Stomach smooth muscle (tissue), 2 donors: ENCODE measurements around the gene ZIC2.

ENCODE experiments used
- H3K27ac ChIP-seq: one replicate; pipeline ENCODE4 v1.7.0; 2013; ENCODE audit warnings: mild to moderate bottlenecking, low read length, inconsistent platforms
- H3K27me3 ChIP-seq, 2 donors: one replicate each; pipeline ENCODE4 v1.7.0; 2013; ENCODE audit warnings: low read length in 2 of 2; ENCODE audit not compliant: insufficient read depth in 2 of 2, control insufficient read depth in 1 of 2
- H3K36me3 ChIP-seq, 2 donors: one replicate each; pipeline ENCODE4 v1.7.0; 2013; ENCODE audit warnings: low read length in 2 of 2; ENCODE audit not compliant: control insufficient read depth in 2 of 2, insufficient read depth in 2 of 2
- H3K4me1 ChIP-seq: one replicate; pipeline ENCODE4 v1.7.0; 2013; ENCODE audit warnings: low read length; ENCODE audit not compliant: control insufficient read depth, insufficient read depth
- H3K4me3 ChIP-seq, 2 donors: one replicate each; pipeline ENCODE4 v1.7.0; 2013; ENCODE audit warnings: low read length in 2 of 2
- H3K9ac ChIP-seq, 2 donors: one replicate each; pipeline ENCODE4 v1.7.0; 2013; ENCODE audit warnings: low read length in 2 of 2, mild to moderate bottlenecking in 1 of 2
- H3K9me3 ChIP-seq, 2 donors: one replicate each; pipeline ENCODE4 v1.7.0; 2013; ENCODE audit warnings: low read length in 2 of 2; ENCODE audit not compliant: control insufficient read depth in 2 of 2
- donor health status: healthy.
- donor health status: Pancreatic carcinoma.

ZIC2 gene

DNA sequence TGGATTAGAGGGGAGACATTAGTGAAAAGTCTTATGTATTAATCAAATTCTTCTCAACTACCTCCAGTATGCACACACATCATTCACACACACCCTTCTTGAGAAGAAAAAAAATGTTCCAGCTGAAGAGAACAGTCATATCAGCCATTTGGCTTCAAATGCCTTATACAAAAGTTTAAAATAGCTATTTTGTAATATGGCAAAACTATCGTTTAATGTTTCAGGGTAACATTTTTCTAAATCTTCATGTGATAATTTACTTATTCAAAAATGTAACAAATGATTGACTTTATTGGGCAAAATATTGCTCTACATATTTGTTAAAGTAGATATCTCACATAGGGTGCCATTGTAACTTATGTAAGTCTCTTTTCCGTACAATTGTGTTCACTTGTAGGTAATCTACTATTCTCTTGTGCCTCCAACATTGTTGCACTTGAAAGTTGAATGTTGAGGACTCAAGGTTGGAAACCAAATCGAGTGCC, 13.6 kb downstream of the ZIC2 start:
- Histone ChIP-seq H3K4me3 (no peak overlapping the region), H3K9ac (no peak overlapping the region), H3K4me1 (peaks cover 10% of the 10 kb centered on the region), H3K27ac (no peak overlapping the region), H3K9me3 (peaks cover 0 to 5% of the 10 kb centered on the region in 2 donors), H3K27me3 (peaks cover 77 to 84% of the 10 kb centered on the region in 2 donors), H3K36me3 (no peaks in the 10 kb centered on the region)

DNA sequence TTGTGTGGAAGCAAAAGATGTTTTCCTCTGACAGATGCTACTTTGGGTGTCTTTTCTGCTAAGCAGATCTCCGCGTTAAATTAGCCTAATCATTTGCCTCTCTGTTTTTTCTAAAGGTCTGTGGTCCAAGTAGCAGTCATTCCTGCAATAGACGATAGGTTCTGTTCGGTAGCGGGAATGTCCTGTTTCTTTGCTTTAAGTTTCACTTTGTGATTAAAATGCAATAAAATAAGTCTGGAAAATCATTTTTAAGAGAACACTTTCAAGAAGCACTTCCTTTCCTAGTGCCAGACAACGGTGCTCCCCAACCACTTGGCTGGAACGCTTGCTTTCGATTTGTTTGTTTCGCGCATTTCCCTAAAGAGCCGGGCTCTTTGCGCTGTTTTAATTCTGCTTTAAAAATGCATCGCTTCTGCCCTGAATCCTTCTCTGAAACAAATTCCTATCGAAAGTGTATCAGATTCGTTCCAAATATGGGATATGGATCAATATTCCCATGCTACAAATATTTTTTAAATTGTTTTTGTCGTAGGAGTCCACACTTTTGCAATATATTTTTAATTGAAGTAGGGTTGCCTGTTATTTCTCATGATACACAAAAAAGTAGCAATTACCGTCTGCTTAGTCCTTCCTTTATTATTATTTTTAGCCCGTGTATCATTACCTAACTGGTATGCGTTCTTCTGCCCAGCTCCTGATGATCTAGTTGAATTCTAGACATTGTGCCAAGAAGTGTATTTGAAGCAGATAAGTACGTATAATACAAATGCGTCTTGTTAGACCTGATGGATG, 14.2 kb downstream of the ZIC2 start:
- Histone ChIP-seq H3K9ac (no peak overlapping the region), H3K27me3 (peaks cover 73 to 78% of the 10 kb centered on the region in 2 donors)

DNA sequence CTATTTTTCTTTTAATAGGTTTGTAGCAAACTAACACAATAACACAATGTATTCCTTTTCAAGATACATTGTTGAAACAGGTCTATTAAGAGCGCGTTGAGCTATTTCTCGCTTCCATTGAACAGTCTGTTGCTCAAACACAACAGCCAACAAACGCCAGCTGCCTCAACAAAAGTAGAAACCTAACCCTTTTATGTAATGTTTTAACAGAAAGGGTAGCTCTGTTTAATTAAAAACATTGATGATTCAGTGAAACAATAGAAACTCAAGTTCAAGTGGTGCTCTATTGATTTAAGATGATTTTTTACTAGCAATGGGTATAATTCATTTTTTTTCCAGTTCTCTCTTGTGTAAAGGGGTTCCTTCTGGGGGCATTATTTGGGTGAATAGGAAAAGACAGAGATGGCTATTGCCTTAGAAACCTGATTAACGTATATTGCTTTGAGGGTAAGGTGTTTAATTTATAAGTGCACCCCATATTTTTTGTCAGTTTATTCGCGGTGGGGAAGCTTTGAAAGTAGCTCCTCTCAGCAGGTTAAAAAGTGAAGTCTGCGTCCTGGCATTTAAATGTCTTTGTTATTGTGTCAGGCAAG, 14.9 kb downstream of the ZIC2 start:
- Histone ChIP-seq H3K27ac (no peak overlapping the region), H3K4me3 (no peak overlapping the region), H3K9me3 (peaks cover 0 to 5% of the 10 kb centered on the region in 2 donors), H3K4me1 (no peaks in the 10 kb centered on the region), H3K27me3 (peaks cover 68 to 71% of the 10 kb centered on the region in 2 donors), H3K9ac (no peak overlapping the region), H3K36me3 (no peaks in the 10 kb centered on the region)

More for the DNA sequence above, 14.2 kb downstream of the ZIC2 start:
- no peaks in the 10 kb centered on the region for H3K36me3 ChIP-seq
- no peak overlapping the region for H3K4me3 ChIP-seq
- peaks cover 0 to 5% of the 10 kb centered on the region in 2 donors for H3K9me3 ChIP-seq
- H3K4me1 ChIP-seq = peaks cover 5% of the 10 kb centered on the region
- no peak overlapping the region for H3K27ac ChIP-seq

DNA sequence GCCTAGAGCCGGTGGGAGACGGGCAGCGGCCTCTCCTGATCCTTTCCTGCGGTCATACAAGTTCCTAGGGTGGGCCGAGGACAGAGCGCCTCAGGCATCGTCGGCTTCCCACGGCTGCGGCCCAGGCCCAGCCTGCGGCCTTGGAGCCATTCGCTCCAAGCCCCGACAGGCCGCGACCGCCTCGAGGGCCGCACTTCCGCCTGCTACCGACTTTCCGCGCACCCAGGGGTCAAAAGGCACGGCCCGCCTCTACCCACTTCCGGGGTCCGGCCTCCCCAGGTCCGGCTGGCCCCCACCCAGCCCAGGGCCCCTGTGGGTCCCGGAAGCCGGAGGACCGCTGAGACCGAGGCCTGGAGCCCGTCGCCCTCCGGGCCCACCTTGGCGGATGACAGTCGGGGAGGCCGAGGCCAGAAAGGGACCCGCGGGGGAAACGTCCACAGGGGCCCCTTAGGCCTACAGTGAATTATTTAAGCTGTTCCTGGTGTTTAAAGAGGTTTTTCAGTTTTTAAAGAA, 16.2 kb downstream of the ZIC2 start:
- no peak overlapping the region for H3K9ac ChIP-seq
- peaks cover 58 to 59% of the 10 kb centered on the region in 2 donors for H3K27me3 ChIP-seq
- H3K4me3 ChIP-seq = no peak overlapping the region

GRCh38 chr13:99998261-99998660, 16.7 kb downstream of the ZIC2 start:
- Histone ChIP-seq H3K27ac (no peak overlapping the region), H3K27me3 (peaks cover 53 to 54% of the 10 kb centered on the region in 2 donors), H3K4me1 (no peaks in the 10 kb centered on the region), H3K4me3 (no peak overlapping the region), H3K9me3 (peaks cover under 1 to 5% of the 10 kb centered on the region in 2 donors), H3K9ac (no peak overlapping the region), H3K36me3 (no peaks in the 10 kb centered on the region)

More for the DNA sequence above, 16.2 kb downstream of the ZIC2 start:
- Histone ChIP-seq H3K9me3 (peaks cover 0 to 5% of the 10 kb centered on the region in 2 donors), H3K36me3 (no peaks in the 10 kb centered on the region), H3K4me1 (no peaks in the 10 kb centered on the region), H3K27ac (no peak overlapping the region)

DNA sequence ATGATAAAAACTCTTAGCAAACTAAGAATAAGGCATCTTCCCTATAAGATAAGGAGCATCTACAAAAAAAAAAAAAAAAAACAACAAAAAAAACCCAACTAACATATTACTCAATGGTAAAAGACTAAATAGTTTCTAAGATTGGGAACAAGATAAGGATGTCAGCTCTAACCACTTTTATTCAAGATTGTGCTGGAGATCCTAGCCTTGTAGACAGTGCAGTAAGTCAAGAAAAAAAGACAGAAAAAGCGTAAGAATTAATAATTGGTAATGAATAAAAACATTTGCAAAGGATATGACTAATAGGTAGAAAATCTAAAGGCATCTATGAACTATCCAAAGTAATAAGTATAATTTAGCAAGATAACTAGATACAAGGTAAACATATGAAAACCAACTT, 33.0 kb downstream of the ZIC2 start:
- Histone ChIP-seq H3K9me3 (no peaks in the 10 kb centered on the region), H3K4me1 (no peaks in the 10 kb centered on the region), H3K9ac (no peak overlapping the region), H3K36me3 (no peaks in the 10 kb centered on the region), H3K27ac (no peak overlapping the region), H3K27me3 (peaks cover 0 to 2% of the 10 kb centered on the region in 2 donors), H3K4me3 (no peak overlapping the region)

DNA sequence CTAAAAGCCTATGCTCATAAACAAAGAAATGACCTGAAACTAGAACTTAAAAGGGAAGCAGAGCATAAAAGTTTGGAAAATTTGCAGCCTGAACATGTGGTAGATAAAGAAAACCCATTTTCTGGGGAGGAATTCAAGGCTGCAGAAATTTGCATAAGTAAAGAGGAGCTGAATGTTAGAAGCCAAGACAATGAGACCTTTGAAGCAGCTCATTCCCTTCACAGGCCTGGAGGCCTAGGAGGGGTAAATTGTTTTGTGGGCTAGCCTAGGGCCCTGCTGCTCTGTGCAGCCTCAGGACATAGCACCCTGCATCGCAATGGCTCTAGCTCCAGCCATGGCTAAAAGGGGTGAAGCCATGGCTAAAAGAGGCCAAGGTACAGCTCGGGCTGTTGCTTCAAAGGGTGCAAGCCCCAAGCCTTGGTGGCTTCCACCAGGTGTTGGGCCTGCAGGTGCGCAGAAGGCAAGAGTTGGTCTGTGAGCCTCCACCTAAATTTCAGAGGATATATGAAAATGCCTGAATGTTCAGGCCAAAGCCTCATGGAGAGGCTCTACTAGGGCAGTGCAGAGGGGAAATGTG, 38.3 kb downstream of the ZIC2 start:
- Histone ChIP-seq H3K9ac (no peak overlapping the region), H3K4me1 (no peaks in the 10 kb centered on the region), H3K9me3 (no peaks in the 10 kb centered on the region), H3K27me3 (peaks cover 0 to 2% of the 10 kb centered on the region in 2 donors), H3K27ac (no peak overlapping the region), H3K36me3 (no peaks in the 10 kb centered on the region), H3K4me3 (no peak overlapping the region)

GRCh38 chr13:100022798-100023197, 41.2 kb downstream of the ZIC2 start:
- Histone ChIP-seq H3K27me3 (no peaks in the 10 kb centered on the region), H3K27ac (no peak overlapping the region), H3K9me3 (no peaks in the 10 kb centered on the region), H3K36me3 (no peaks in the 10 kb centered on the region), H3K9ac (no peak overlapping the region), H3K4me3 (no peak overlapping the region), H3K4me1 (no peaks in the 10 kb centered on the region)

GRCh38 chr13:100024023-100024422, 42.4 kb downstream of the ZIC2 start:
- Histone ChIP-seq H3K36me3 (no peaks in the 10 kb centered on the region), H3K9ac (no peak overlapping the region), H3K4me1 (no peaks in the 10 kb centered on the region), H3K27ac (no peak overlapping the region), H3K4me3 (no peak overlapping the region), H3K9me3 (no peaks in the 10 kb centered on the region), H3K27me3 (no peaks in the 10 kb centered on the region)

- no peaks in the 10 kb centered on the region for H3K9me3 ChIP-seq
- no peaks in the 10 kb centered on the region for H3K27me3 ChIP-seq
- no peak overlapping the region for H3K27ac ChIP-seq
- H3K9ac ChIP-seq = no peak overlapping the region
- no peaks in the 10 kb centered on the region for H3K36me3 ChIP-seq
- no peak overlapping the region for H3K4me3 ChIP-seq
- no peaks in the 10 kb centered on the region for H3K4me1 ChIP-seq
These were observed 48.3 kb downstream of the ZIC2 start for GRCh38 chr13:100029933-100030332.
